GM19023 (cell line): ENCODE data around the gene CRIM1.

Experiments
- ATAC-seq: cut with Tn5 transposase; IDR thresholded peaks from one replicate; pipeline ENCODE4 v1.9.1; 2021; ENCODE audit warnings: mild to moderate bottlenecking, moderate library complexity; ENCODE audit not compliant: unreplicated experiment

CRIM1 gene

GRCh38 chr2:36371070-36371874, 15.7 kb downstream of the CRIM1 start:
- no peak for ATAC-seq

- ATAC-seq, result no peak
Measured at GRCh38 chr2:36371928-36372391, 16.4 kb downstream of the CRIM1 start.

GRCh38 chr2:36373149-36373926, 17.8 kb downstream of the CRIM1 start:
- no peak for ATAC-seq

- ATAC-seq, result no peak
Measured at GRCh38 chr2:36374585-36374984, 19.0 kb downstream of the CRIM1 start.

- ATAC-seq, result no peak
Measured at GRCh38 chr2:36376319-36376765, 20.8 kb downstream of the CRIM1 start.

GRCh38 chr2:36376992-36377738, 21.6 kb downstream of the CRIM1 start:
- no peak for ATAC-seq

- ATAC-seq, result no peak
Measured at GRCh38 chr2:36379710-36380448, 24.3 kb downstream of the CRIM1 start.

- no peak for ATAC-seq
Measured at GRCh38 chr2:36380624-36381481, 25.3 kb downstream of the CRIM1 start.

GRCh38 chr2:36381993-36382392, 26.4 kb downstream of the CRIM1 start:
- no peak for ATAC-seq

GRCh38 chr2:36382472-36382871, 26.9 kb downstream of the CRIM1 start:
- ATAC-seq, result no peak

- no peak for ATAC-seq
Measured at GRCh38 chr2:36383726-36384125, 28.1 kb downstream of the CRIM1 start.

- no peak for ATAC-seq
Measured at GRCh38 chr2:36384454-36384853, 28.9 kb downstream of the CRIM1 start.

GRCh38 chr2:36385603-36386002, 30.0 kb downstream of the CRIM1 start:
- ATAC-seq, result no peak

GRCh38 chr2:36387258-36387916, 31.8 kb downstream of the CRIM1 start:
- ATAC-seq, result no peak

- ATAC-seq, result no peak
Measured at GRCh38 chr2:36388472-36388871, 32.9 kb downstream of the CRIM1 start.

GRCh38 chr2:36389091-36389564, 33.5 kb downstream of the CRIM1 start:
- ATAC-seq, result no peak

- ATAC-seq, result no peak
Measured at GRCh38 chr2:36389577-36389976, 34.0 kb downstream of the CRIM1 start.

- no peak for ATAC-seq
Measured at GRCh38 chr2:36392571-36393255, 37.1 kb downstream of the CRIM1 start.
